ENCODE measurements around the gene NPHP1.

NPHP1 gene

GRCh38 chr2:110121052-110121334, 83.8 kb downstream of the NPHP1 start:
- TF ChIP-seq CTCF (IDR thresholded peaks at IDR 0.05), result no peak

GRCh38 chr2:110120171-110121051, 84.4 kb downstream of the NPHP1 start:
- no peak for TF ChIP-seq CTCF (IDR thresholded peaks at IDR 0.05)

GRCh38 chr2:110116033-110116710, 88.6 kb downstream of the NPHP1 start:
- peak; percentile 50; the same call in 1 of the 2 replicates for TF ChIP-seq CTCF (IDR thresholded peaks at IDR 0.05)

GRCh38 chr2:110115291-110116032, 89.4 kb downstream of the NPHP1 start, which contains the start of gene MALL:
TSS of gene MALL (minus strand) at chr2:110115822. CDS start at chr2:110115792, 30 bp downstream.
- TF ChIP-seq CTCF (IDR thresholded peaks at IDR 0.05), result no peak

GRCh38 chr2:110114831-110115255, 90.0 kb downstream of the NPHP1 start:
- TF ChIP-seq CTCF (IDR thresholded peaks at IDR 0.05), result no peak

- no peak for TF ChIP-seq CTCF (IDR thresholded peaks at IDR 0.05)
These were observed 90.7 kb downstream of the NPHP1 start for GRCh38 chr2:110113961-110114591.
